ENCODE results near the gene BST1.
"Not testable (repeated sequence)": the region's sequence is repeated elsewhere in the genome, so short reads cannot be mapped to it uniquely, and the experiment has no call there.

Gene BST1

DNA sequence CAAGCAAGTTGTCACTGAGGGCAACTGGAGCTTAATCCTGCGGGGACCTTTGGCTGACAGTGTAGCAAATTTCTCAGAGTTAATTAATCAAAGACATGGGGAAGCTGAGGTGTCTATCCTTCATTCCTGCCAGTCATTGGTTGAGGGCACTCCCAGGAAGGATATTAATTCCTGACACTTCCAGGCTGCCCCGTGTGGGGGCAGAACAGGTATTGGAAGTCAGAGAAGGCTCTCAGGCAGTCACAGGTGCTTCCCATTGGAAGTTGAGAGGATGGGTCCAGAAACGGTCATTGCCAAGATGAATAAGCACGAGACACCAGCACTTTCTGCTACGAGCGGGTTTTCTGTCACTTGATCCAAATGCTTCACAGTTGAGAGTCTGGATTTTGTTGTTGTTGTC lies 46.1 kb downstream of the BST1 start:
- DNase-seq (ENCODE audit: low read depth in 2 of 2), result no peak

DNA sequence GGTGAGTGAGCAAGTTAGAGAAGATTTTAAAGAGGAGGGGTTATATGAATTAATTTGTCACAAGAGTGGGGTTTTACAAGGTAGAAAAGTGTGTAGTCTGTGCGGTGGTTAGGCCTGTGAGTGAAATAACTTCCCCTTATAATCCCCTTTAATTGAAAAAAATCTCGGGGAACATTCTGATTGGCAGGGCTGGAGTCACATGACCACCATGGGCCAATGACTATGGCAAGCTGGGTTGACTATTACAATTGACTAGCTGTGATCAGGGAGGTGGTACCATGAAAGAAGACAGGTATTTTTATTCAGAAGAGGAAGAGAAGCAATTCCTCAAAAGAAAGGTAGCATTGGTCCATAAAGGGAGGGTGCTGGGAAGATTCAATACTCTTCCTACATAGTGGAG lies 48.3 kb downstream of the BST1 start:
- DNase-seq (ENCODE audit: low read depth in 2 of 2), result no peak

DNA sequence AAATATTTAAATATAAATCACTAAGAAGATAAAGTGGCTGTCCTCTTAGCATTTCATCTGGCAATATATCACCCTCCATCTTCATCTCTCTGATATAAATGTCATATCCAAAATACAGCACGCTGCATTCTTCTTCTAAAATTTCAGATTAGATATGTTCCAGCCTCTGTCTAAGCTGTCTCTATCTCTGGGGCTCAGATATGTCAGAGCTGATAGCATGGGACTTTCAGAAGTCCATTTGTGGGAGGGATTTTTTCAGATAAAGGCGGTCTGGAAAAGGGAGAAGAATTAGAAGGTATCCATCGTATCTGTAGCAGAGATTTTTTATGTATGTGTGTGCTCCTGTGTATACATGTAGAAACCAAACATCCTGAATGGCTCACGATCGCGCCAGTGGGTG lies 50.2 kb downstream of the BST1 start:
- DNase-seq (ENCODE audit: low read depth in 2 of 2), result no peak

DNA sequence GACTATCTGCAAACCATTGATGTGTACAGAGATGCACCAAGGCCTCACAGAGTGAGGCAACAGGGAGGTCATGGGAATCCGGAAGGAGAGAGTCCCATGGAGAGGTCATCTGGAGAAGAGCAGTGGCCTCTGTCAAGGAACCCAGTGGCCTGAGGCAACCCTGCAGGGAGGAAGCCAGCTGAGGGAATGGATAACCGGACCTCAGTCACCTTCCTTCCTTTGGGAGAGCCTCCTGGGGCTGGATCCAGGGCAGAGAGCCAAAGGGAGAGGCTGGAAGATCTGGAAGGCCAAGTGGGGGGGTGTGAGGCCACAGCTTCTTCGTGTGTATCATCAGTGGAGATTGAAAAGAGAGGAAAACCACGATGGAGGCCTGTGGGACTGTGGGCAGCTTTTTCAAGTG lies 50.9 kb downstream of the BST1 start:
- no peak for DNase-seq (ENCODE audit: low read depth in 2 of 2)

DNA sequence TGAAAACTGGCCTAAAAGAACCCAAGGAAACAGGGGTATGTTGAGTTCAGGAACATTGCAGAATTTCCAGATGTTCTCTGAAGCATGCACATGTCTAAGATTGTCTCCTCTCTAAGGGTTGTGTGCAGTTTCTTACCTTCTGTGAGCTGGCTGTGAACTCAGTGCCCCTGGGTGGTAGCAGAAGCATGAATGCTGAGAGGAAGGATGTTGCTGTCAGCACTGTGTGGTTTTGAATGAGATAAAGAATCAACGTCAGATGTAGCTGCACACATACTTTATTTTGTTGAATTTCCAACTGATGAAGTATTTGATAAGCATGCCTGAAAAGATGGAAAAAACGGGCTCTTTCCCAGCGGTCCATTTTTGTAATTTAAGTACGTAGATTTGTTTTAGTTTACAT lies 51.5 kb downstream of the BST1 start:
- DNase-seq (ENCODE audit: low read depth in 2 of 2), result peak in 1 of 2 donors; percentile 45

DNA sequence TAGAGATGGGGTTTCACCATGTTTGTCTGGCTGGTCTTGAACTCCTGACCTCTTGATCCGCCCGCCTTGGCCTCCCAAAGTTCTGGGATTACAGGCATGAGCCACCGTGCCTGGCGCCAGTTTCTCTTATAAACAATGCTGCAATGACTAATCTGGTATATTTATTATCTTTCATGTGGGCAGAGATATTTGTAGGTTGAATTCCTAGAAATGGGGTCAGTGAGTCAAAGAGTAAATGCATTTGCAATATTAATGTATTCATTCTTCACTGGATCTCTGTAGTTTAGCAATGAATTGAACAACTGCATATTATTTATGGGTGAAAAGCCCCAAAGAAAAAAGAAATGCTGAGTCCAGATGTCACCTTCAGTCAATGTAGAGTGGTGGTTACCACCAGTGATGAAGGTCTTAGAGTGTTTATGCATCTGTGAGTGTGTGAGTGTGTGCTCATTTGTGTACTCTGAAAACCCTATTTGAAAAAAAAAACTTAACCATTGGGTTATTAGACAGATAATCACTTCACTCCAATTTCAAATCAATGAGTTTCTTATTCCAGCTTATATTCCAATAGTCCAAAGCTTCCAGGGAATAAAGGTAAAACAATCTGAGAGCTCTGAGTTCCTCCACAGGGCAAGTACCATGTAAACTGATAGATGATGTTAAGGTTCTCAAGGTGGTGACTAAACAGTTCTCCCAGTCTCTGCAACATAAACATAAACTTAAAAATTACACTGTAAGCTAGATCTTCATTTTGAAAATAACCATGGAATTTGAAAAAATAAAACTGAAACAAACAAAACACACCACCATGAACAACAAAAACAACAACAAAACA lies 52.7 kb downstream of the BST1 start:
- peak; percentile 51 to 53 for DNase-seq (ENCODE audit: low read depth in 2 of 2)

DNA sequence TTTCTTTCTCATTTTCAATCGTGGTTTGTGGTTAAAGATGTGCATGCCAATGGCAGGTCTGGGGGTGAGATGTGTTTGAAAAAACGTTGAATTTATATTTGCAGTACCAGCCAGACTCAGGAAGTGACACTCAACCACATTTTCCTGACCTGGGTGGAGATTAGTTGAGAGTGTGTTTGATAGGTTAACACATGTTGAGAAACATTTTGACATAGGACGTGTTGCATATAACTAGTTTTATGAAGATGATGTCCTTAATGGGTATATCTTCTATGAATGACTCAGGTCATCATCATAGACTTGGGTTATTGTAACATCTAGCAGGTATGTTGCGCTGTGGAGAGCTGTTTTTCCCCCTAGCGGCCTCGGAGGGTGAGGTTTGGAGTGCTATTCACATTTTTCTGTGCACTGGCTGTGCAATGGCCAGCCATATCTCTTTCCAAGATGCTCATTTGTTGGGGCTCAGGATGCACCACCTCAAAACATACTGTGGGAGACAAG lies 53.5 kb downstream of the BST1 start:
- peak; percentile 67 to 74 for DNase-seq (ENCODE audit: low read depth in 2 of 2)

DNA sequence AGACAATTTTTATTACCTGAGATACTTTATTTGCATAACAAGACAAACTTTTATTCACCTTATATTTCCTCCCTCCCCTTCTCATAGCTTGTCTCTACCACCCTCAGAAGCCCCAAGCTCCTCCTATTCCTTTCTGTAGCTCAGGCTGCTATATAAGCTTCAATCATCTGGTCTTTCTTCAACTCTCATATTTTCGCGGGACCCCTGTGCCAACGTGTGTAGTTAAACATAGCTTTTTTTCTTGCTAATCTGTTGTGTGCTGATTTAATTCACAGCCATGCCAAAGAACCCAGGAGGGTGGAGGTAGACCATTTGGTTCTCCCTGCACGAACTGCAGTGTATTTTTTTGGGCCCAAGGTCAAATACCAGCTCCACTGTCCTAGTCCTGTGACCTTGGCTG lies 54.2 kb downstream of the BST1 start:
- no peak for DNase-seq (ENCODE audit: low read depth in 2 of 2)

DNA sequence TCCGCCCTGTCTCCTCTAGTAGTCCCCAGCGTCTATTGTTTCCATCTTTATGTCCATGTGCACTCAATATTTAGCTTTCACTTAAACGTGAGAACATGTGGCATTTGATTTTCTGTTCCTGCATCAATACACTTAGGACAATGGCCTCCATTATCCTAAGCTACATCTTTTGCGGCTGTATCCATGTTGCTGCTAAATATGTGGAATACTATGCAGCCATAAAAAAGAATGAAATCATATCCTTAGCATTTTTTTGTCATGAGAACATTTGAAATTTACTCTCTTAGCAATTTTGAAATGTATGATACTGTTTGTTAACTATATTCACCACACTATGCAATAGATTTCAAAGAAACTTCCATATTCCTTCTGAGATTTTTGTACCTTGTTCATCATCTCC lies 55.4 kb downstream of the BST1 start:
- no peak for DNase-seq (ENCODE audit: low read depth in 2 of 2)

DNA sequence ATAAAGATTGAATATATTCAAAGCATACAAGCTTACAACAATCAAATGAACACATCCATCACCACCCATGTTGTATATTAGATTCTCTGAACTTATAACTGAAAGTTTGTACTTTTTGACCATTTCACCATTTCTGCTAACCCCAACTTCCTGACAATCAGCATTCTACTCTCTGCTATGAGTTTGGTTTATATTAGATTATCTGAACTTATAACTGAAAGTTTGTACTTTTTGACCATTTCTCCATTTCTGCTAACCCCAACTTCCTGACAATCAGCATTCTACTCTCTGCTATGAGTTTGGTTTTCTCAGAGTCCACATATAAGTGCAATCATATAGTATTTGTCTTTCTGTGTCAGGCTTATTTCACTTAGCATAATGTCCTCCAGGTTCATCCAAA lies 59.6 kb downstream of the BST1 start:
- not testable (repeated sequence) for DNase-seq (ENCODE audit: low read depth in 2 of 2)

DNA sequence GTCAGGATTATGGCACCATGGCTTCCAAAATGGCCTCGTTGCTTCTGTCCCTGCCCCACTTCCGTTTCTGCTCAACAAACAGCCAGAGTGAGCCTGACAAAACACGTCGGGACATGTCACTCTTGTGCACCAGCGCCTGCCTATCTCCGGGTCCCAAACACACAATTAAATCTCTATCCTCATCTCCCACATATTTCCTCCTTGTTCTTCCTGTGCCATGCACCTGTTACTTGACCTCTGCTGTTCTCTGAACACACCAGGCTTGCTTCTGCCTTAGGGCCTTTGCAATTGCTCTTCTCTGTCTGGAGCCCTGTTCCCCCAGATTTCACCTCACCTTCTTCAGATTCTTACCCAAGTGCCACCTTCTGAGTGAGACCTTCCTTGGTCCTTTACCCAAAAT lies 62.5 kb downstream of the BST1 start:
- no peak for DNase-seq (ENCODE audit: low read depth in 2 of 2)

DNA sequence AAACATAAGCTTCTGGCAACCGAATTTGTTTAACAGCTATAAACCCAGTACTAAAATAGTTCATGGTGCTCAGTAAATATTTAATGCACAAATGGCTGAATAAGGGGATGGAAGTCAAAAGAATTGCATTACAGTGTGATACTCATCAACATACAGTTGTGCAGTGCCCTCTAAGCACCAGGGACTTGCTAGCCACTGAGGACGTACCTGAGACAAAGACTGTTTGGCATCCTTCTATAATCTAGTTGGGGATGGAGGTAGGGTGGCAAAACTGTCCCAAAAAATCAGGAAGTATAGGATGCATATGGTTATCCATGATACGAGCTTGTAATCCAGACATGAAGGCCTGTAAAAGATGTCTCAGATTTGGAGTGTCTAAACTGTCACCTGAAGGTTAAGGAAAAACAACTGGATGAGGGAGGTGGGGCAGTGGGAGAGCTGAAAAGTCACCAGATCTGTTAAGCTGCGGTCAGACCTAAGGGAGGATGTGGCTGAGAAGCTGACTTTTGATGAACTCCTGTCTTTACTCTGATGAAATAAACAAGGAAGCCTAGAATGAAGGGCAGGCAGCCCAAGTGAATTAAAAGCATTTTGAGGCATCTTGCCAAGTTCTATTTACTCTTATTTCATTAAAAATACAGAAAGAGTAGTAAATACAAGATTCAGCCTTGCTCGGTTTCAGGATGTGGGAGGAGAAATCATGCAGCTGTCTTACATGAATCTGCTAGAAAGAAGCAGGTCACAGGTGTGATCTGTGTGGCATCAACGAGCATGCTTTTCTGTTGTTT lies 63.2 kb downstream of the BST1 start:
- no peak for DNase-seq (ENCODE audit: low read depth in 2 of 2)

DNA sequence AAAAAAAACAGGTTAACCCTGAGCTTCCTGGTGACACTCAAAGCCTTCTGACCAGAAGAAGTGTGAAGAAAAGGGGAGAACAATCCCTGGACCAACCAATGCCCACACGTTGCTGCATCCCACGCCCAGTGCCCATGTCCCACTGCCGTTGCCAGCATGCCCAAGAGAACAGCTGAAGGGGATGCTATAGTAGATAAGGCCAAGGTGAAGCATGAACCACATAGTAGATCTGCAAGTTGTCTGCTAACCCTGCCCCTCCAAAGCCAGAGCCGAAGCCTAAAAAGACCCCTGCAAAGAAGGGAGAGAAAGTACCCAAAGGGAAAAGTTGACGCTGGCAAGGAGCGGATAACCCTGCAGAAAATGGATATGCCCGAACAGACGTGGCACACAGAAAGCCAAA lies 64.0 kb downstream of the BST1 start:
- DNase-seq (ENCODE audit: low read depth in 2 of 2), result no peak

DNA sequence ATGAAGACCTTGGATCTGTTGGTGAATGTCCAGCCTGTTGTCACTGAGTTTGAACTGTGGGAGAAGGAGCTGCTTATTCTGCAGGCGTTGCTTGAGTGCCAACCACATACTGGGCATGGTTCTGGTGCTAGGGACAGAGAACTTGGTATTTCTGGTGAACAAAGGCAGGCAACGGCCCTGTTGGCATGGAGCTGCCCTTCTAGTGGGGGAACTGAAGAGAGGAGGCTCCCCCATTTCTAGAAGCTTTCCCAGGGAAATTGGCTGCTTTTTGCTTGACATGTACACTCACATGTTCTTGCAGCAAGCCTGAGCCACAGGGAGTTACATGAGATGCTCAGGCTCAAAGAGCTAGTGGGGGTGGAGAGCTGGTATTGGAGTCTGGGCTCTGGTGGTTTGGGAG lies 66.3 kb downstream of the BST1 start:
- DNase-seq (ENCODE audit: low read depth in 2 of 2), result no peak

DNA sequence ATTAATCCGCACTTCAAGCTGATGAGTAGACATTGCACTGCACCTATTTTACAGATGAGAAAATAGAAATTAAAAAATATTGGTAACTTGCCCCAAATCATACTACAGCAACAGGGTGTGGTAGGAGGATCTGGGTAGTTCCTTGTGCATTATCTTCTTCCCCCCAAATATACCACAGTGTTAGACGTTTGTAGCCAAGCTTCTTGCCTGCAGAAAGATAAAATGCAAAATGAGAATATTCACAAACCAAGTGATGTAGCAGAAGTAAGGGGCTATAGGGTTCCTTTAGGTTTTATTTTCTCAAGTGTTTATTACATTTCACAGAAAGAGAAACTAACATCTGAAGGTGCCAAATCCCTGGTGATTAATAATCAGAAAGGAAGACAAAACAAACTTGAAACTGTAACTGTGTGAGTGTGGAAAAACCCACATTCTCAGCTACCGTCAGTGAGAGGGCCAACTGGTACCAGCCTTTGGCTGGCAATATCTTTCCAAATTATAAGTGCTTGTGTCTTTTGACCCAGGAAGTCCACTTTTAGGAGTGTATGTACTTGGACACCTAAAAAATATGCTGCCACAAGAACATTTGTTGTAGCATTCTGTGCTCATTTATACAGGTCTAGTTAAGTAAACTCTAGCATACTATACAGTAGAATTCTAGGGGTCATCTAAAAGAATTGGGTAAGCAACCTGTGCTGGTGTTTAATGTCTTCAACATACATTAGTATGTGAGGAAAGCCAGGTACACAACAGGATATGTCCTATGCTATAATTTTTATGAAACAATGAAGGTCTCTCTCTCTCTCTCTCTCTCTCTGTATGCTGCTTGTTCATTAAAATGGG lies 68.6 kb downstream of the BST1 start:
- DNase-seq (ENCODE audit: low read depth in 2 of 2), result no peak

DNA sequence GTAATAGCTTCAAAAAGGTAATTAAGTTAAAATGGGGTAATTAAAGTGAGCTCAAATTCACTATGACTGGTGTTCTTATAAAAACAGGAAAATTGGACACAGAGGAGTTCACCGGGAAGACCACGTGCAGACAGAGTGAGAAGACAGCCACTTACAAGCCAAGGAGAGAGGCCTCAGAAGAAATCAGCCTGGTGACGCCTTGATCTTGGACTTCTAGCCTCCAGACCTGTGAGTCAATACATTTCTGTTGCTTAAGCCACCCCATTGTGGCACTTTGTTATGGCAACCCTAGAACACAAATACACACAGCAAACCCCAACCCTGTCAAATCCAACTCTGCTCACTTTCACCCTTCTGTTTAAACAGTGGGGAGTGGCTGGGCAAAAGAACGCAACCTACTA lies 71.2 kb downstream of the BST1 start:
- no peak for DNase-seq (ENCODE audit: low read depth in 2 of 2)

DNA sequence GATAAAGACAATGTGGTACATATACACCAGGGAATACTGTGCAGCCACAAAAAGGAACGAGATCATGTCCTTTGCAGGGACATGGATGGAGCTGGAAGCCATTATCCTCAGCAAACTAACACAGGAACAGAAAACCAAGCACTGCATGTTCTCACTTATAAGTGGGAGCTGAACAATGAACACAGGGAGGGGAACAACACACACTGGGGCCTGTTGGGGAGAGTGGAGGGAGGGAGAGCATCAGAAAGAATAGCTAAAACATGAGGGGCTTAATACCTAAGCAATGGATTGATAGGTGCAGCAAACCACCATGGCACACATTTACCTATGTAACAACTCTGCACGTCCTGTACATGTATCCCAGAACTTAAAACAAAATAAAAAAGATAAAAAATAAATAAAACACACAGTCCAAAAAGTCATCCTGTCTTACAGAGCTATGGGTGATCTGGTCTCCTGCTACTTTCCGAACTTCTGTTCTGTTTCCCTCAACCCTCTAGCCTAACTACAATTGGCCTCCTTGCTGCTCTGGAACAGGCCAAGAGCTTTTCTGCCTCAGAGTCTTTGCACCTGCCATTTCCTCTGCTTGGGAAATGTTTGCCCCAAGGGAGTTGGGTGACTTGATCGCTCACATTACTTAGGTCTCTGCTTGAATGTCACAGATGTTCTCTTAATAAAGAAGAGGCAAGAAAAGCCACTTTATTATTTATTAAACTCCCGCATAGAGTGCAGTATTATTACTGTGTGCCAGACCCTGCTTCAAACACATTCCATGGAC lies 74.2 kb downstream of the BST1 start:
- DNase-seq (ENCODE audit: low read depth in 2 of 2), result no peak

DNA sequence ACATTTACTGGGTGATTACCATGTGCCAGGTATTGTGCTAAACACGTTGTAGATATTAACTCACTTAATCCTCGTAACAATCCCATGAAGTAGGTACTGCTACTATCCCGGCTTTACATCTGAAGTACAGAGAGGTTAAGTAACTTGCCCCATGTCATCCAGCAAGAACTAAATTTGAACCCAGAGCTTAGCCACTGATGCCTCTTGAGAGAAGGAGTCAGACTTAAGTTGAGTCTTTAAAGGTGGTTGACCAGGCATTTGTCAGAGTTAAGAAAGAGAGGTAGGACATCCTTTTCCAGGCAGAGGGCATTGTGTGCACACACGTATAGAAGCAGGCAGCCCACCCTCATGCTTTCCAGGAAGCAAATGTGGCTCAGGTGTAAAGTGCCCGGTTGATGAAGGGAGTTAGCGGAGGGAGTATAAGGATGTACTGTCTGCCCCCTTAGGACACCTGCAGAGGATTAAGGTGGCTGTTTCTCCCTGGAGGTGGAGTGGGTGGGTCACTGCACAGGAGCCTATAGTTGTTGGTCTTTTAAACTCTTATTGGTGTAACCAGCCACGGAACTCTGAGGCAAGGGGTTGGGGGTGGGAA lies 74.9 kb downstream of the BST1 start:
- DNase-seq (ENCODE audit: low read depth in 2 of 2), result no peak

DNA sequence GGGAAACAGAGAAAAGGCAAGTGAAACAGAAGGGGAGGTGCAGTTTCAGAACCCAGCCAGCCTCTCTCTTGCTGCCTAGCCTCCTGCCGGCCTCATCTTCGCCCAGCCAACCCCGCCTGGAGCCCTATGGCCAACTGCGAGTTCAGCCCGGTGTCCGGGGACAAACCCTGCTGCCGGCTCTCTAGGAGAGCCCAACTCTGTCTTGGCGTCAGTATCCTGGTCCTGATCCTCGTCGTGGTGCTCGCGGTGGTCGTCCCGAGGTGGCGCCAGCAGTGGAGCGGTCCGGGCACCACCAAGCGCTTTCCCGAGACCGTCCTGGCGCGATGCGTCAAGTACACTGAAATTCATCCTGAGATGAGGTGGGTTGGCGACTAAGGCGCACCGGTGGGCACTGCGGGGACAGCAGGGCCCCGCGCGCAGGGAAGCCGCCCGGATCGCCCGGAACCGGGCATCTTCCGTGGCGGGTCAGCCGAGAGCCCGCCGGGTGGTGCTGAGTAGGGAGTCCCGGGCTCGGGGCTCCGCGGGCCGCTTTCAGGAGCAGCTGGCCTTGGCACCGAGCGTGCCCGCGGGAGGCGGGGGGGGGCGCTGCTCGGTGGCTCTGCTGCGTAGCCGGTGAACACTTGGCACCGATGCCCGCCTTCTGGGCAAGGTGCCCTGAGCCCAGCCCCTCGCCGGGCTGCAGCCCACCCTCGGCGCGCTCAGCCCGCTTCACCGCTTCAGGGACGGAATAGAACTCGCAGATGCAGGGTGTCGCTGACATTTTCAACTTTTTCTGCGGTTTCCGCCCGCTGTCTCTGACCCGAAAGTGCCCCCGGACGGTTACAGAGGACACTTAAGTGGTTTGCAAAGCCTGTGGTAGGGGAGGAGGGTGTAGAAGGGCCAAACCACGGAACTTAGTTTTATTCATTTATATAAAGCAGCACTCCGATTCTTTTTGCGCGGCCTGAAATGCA lies 75.7 kb downstream of the BST1 start, which contains the start of gene CD38:
TSS of gene CD38 (plus strand) at position 40 of the 953 bp plus-strand sequence. CDS start at position 127, 87 bp downstream.
- DNase-seq (ENCODE audit: low read depth in 2 of 2), result peak in 1 of 2 donors; percentile 22

DNA sequence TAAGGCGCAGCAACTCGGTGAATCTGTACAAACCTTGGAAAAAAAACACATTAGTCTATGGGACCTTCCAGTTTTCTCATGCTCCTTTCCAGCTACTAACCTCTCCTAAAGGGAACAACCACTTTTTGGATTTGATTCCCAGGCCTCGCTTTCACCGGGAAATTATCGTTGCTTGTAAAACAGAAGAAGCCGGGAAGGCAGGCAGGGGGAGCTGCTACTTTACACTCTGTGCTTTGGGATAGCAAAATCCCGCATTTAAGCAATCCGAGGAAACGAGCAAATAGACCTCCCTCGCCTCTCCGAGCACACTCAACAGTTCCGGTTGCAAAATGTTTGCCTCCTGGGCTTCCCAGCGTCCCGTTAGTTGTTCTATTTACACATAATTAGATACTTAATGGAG lies 76.4 kb downstream of the BST1 start:
- no peak for DNase-seq (ENCODE audit: low read depth in 2 of 2)
